ENCODE data around the gene FHOD3.

Gene FHOD3

GRCh38 chr18:36655074-36655473, 357.6 kb downstream of the FHOD3 start:
- no peak for TF ChIP-seq REST (IDR thresholded peaks at IDR 0.05; ENCODE audit: insufficient read depth in 1 of 2, low read depth in 2 of 2, low read length in 2 of 2)
- TF ChIP-seq POLR2AphosphoS5 (IDR thresholded peaks at IDR 0.05; ENCODE audit: low read depth, low read length) = no peak
- TF ChIP-seq TAF1 (IDR thresholded peaks at IDR 0.05; ENCODE audit: borderline replicate concordance, insufficient read depth, low read length) = no peak

GRCh38 chr18:36655930-36656329, 358.4 kb downstream of the FHOD3 start:
- TF ChIP-seq REST (IDR thresholded peaks at IDR 0.05; ENCODE audit: insufficient read depth in 1 of 2, low read depth in 2 of 2, low read length in 2 of 2) = no peak
- TF ChIP-seq FOXP2 (optimal IDR thresholded peaks at IDR 0.05; ENCODE audit: borderline replicate concordance, extremely low read depth, extremely low read length, insufficient read depth) = no peak
- TF ChIP-seq TAF1 (IDR thresholded peaks at IDR 0.05; ENCODE audit: borderline replicate concordance, insufficient read depth, low read length) = no peak
- no peak for TF ChIP-seq POLR2AphosphoS5 (IDR thresholded peaks at IDR 0.05; ENCODE audit: low read depth, low read length)
- no peak for TF ChIP-seq SIN3A (IDR thresholded peaks at IDR 0.05; ENCODE audit: borderline replicate concordance, insufficient read depth, low read length)

- TF ChIP-seq FOXP2 (optimal IDR thresholded peaks at IDR 0.05; ENCODE audit: borderline replicate concordance, extremely low read depth, extremely low read length, insufficient read depth) (no peak), TAF1 (IDR thresholded peaks at IDR 0.05; ENCODE audit: borderline replicate concordance, insufficient read depth, low read length) (no peak), SIN3A (IDR thresholded peaks at IDR 0.05; ENCODE audit: borderline replicate concordance, insufficient read depth, low read length) (no peak), REST (IDR thresholded peaks at IDR 0.05; ENCODE audit: insufficient read depth in 1 of 2, low read depth in 2 of 2, low read length in 2 of 2) (no peak), POLR2AphosphoS5 (IDR thresholded peaks at IDR 0.05; ENCODE audit: low read depth, low read length) (no peak)
These were observed 361.1 kb downstream of the FHOD3 start for GRCh38 chr18:36658611-36659010.

GRCh38 chr18:36660311-36660710, 362.8 kb downstream of the FHOD3 start:
- TF ChIP-seq SIN3A (IDR thresholded peaks at IDR 0.05; ENCODE audit: borderline replicate concordance, insufficient read depth, low read length) = no peak
- no peak for TF ChIP-seq REST (IDR thresholded peaks at IDR 0.05; ENCODE audit: insufficient read depth in 1 of 2, low read depth in 2 of 2, low read length in 2 of 2)
- TF ChIP-seq TAF1 (IDR thresholded peaks at IDR 0.05; ENCODE audit: borderline replicate concordance, insufficient read depth, low read length) = no peak
- no peak for TF ChIP-seq POLR2AphosphoS5 (IDR thresholded peaks at IDR 0.05; ENCODE audit: low read depth, low read length)
- no peak for TF ChIP-seq FOXP2 (optimal IDR thresholded peaks at IDR 0.05; ENCODE audit: borderline replicate concordance, extremely low read depth, extremely low read length, insufficient read depth)

- TF ChIP-seq POLR2AphosphoS5 (IDR thresholded peaks at IDR 0.05; ENCODE audit: low read depth, low read length) (no peak), TAF1 (IDR thresholded peaks at IDR 0.05; ENCODE audit: borderline replicate concordance, insufficient read depth, low read length) (no peak), SIN3A (IDR thresholded peaks at IDR 0.05; ENCODE audit: borderline replicate concordance, insufficient read depth, low read length) (no peak), FOXP2 (optimal IDR thresholded peaks at IDR 0.05; ENCODE audit: borderline replicate concordance, extremely low read depth, extremely low read length, insufficient read depth) (no peak), REST (IDR thresholded peaks at IDR 0.05; ENCODE audit: insufficient read depth in 1 of 2, low read depth in 2 of 2, low read length in 2 of 2) (no peak)
These were observed 364.5 kb downstream of the FHOD3 start for GRCh38 chr18:36661999-36662398.

Data from PFSK-1 (cell line).